Memory B cell (primary cell): ENCODE measurements around the gene SCMH1.
"Not testable (repeated sequence)": the region's sequence is repeated elsewhere in the genome, so short reads cannot be mapped to it uniquely, and the experiment has no call there.

Source experiments
- ATAC-seq: fragments of 150-1000 bp; cut with Tn5 transposase; 2 replicates; pipeline ENCODE4 v1.10.0; 2021; ENCODE audit warnings: low read depth, mild to moderate bottlenecking, moderate library complexity
- DNase-seq, 2 donors: peaks; one replicate each; pipeline ENCODE4 v3.0.0; 2022; ENCODE audit warnings: low spot score in 2 of 2
- H3K27ac Mint-ChIP-seq: one replicate; pipeline ENCODE4 v1.8.0; 2022; ENCODE audit warnings: mild to moderate bottlenecking, moderate library complexity, mixed read lengths
- H3K27me3 Mint-ChIP-seq: one replicate; pipeline ENCODE4 v1.8.0; 2022; ENCODE audit warnings: mixed read lengths
- H3K36me3 Mint-ChIP-seq: one replicate; pipeline ENCODE4 v1.8.0; 2022; ENCODE audit warnings: mild to moderate bottlenecking, mixed read lengths
- H3K4me1 Mint-ChIP-seq: one replicate; pipeline ENCODE4 v1.8.0; 2022; ENCODE audit warnings: mixed read lengths
- H3K4me3 Mint-ChIP-seq: one replicate; pipeline ENCODE4 v1.8.0; 2022; ENCODE audit warnings: mild to moderate bottlenecking, moderate library complexity, mixed read lengths
- H3K9me3 Mint-ChIP-seq: one replicate; pipeline ENCODE4 v1.8.0; 2022; ENCODE audit warnings: mixed read lengths

SCMH1 gene

DNA sequence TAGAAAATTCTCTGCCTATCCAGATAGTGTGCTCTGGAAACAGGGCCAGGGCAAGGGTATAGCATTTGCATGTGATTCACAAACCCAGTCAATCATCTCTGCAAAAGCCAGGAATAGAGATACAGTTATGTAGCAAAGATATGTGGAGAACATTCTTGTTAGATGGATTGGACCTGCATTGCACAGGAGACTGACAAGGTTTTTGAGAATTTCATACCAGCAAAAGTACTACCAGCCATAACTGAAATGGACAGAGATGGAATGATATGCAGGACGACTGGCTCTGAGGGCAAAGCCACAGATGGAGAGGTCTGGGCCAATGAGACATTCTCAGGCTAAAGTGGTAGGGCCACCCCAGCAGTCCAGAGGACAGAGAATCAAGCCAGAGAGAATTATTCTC is 24.7 kb downstream of the SCMH1 start:
- H3K36me3 Mint-ChIP-seq, result peaks cover 34% of the 10 kb centered on the region
- no peaks in the 10 kb centered on the region for H3K27me3 Mint-ChIP-seq
- no peak for DNase-seq

DNA sequence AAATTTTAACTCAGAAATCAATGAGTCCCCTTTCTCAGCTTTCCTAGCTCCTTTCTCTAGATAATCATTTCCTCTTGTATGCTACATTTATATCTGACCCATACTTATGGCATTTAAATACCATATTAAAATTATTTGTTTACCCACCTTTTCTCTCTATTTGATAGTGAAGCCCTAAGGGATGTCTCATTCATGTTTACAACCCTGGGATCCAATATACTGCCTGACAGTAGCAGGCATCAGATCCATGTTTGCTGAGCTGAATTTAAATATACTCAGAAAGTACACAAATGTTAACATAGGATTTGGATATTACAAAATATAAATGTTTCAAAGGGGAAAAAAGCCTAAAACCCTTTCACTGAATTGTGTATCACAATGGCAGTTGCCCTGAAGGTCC is 26.5 kb downstream of the SCMH1 start:
- Mint-ChIP-seq H3K4me1 (peaks cover 21% of the 10 kb centered on the region), H3K4me3 (no peak overlapping the region), H3K27me3 (no peaks in the 10 kb centered on the region), H3K9me3 (peaks cover 12% of the 10 kb centered on the region), H3K27ac (peak overlapping the region; percentile 28), H3K36me3 (peaks cover 32% of the 10 kb centered on the region)
- ATAC-seq, result no peak
- no peak for DNase-seq

More for the DNA sequence above, 24.7 kb downstream of the SCMH1 start:
- H3K4me3 Mint-ChIP-seq, result no peak overlapping the region
- peaks cover 17% of the 10 kb centered on the region for H3K4me1 Mint-ChIP-seq
- ATAC-seq, result no peak
- peaks cover 14% of the 10 kb centered on the region for H3K9me3 Mint-ChIP-seq
- no peak overlapping the region for H3K27ac Mint-ChIP-seq

GRCh38 chr1:41213341-41213740 is 28.8 kb downstream of the SCMH1 start:
- Mint-ChIP-seq H3K4me1 (peaks cover 26% of the 10 kb centered on the region), H3K9me3 (peaks cover 14% of the 10 kb centered on the region), H3K36me3 (peaks cover 25% of the 10 kb centered on the region), H3K27me3 (no peaks in the 10 kb centered on the region), H3K4me3 (no peak overlapping the region), H3K27ac (no peak overlapping the region)
- no peak for DNase-seq
- no peak for ATAC-seq

- H3K4me3 Mint-ChIP-seq, H3K27ac Mint-ChIP-seq, ATAC-seq, H3K9me3 Mint-ChIP-seq, DNase-seq, H3K27me3 Mint-ChIP-seq: not testable (repeated sequence)
- Mint-ChIP-seq H3K4me1 (peaks cover 20% of the 10 kb centered on the region), H3K36me3 (peaks cover 14% of the 10 kb centered on the region)
These were observed 30.5 kb downstream of the SCMH1 start for GRCh38 chr1:41211608-41212007.

DNA sequence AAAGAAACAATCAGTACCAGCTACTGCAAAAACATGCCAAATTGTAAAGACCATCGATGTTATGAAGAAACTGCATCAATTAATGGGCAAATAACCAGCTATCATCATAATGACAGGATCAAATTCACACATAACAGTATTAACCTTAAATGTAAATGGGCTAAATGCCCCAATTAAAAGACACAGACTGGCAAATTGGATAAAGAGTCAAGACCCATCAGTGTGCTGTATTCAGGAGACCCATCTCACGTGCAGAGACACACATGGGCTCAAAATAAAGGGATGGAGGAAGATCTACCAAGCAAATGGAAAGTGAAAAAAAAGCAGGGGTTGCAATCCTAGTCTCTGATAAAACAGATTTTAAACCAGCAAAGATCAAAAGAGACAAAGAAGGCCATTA is 35.1 kb downstream of the SCMH1 start:
- not testable (repeated sequence) for H3K27me3 Mint-ChIP-seq, H3K4me3 Mint-ChIP-seq, H3K9me3 Mint-ChIP-seq, H3K27ac Mint-ChIP-seq, DNase-seq, ATAC-seq
- peaks cover 19% of the 10 kb centered on the region for H3K36me3 Mint-ChIP-seq
- H3K4me1 Mint-ChIP-seq, result peaks cover 20% of the 10 kb centered on the region

- H3K36me3 Mint-ChIP-seq, result peaks cover 15% of the 10 kb centered on the region
- H3K4me1 Mint-ChIP-seq, result peaks cover 10% of the 10 kb centered on the region
- H3K27me3 Mint-ChIP-seq, result no peaks in the 10 kb centered on the region
- no peak overlapping the region for H3K4me3 Mint-ChIP-seq
- DNase-seq (no peak), ATAC-seq (no peak)
- no peak overlapping the region for H3K27ac Mint-ChIP-seq
- peaks cover 7% of the 10 kb centered on the region for H3K9me3 Mint-ChIP-seq
These were observed 41.4 kb downstream of the SCMH1 start for GRCh38 chr1:41200728-41201127.

DNA sequence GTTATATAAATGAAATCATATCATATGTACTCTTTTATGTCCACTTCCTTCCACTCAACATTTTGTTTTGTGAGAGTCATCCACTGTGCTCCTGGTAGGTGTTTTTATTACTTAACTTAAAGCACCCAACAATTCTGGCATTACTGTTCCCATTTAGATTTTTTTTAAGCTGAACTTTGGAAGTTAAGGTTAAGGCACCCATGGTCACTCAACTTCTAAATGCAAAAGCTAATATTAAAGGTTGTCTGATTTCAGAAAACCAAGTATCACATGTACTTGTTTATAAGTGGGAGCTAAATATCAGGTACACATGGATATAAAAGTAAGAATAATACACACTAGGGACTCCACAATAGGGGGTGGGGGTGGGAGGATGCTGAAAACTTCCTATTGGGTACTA is 42.7 kb downstream of the SCMH1 start:
- Mint-ChIP-seq H3K9me3 (peaks cover 6% of the 10 kb centered on the region), H3K27ac (no peak overlapping the region), H3K4me1 (peaks cover 10% of the 10 kb centered on the region), H3K27me3 (no peaks in the 10 kb centered on the region), H3K4me3 (no peak overlapping the region), H3K36me3 (peaks cover 12% of the 10 kb centered on the region)
- DNase-seq (no peak), ATAC-seq (no peak)

DNA sequence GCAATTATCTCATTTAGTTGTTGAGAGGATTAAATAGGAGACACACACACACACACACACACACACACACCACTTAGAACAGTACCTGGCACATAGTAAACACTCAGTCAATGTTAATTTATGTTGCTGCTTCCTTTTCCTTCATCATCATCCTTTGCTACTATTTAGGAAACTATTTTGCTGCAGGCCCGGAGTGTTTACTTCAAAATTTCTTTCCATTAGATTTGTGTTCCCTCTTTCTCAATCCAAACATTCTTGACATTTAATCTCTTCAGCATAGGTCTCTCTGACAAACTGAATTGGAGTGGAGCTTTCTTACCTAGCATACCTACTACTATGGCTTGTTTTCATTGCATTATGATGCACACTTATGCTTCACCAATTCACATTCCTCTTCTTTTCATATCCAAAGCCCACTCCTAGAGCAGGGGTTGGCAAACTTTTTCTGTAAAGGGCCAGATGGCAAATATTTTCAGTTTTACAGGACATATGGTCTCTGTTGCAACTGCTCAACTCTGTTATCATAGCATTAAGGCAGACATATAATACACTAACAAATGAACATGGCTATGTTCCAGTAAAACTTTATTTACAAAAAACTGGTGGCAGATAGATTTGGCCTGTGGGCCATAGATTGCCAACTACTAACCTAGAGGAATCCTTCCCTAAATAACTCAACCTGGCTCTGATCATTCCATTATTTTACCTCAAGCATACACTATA is 49.5 kb downstream of the SCMH1 start:
- no peak overlapping the region for H3K4me3 Mint-ChIP-seq
- H3K27me3 Mint-ChIP-seq, result no peaks in the 10 kb centered on the region
- H3K9me3 Mint-ChIP-seq, result peaks cover 3% of the 10 kb centered on the region

GRCh38 chr1:41184446-41184845 is 57.7 kb downstream of the SCMH1 start:
- no peaks in the 10 kb centered on the region for H3K27me3 Mint-ChIP-seq
- no peak for DNase-seq
- no peaks in the 10 kb centered on the region for H3K4me1 Mint-ChIP-seq
- H3K36me3 Mint-ChIP-seq, result peaks cover 13% of the 10 kb centered on the region
- no peaks in the 10 kb centered on the region for H3K9me3 Mint-ChIP-seq
- no peak for ATAC-seq
- peak overlapping the region; percentile 47 for H3K27ac Mint-ChIP-seq
- H3K4me3 Mint-ChIP-seq, result no peak overlapping the region

More for the DNA sequence above, 49.5 kb downstream of the SCMH1 start:
- DNase-seq (no peak), ATAC-seq (no peak)
- Mint-ChIP-seq H3K36me3 (peaks cover 13% of the 10 kb centered on the region), H3K4me1 (peaks cover 5% of the 10 kb centered on the region), H3K27ac (no peak overlapping the region)

GRCh38 chr1:41178230-41178629 is 63.9 kb downstream of the SCMH1 start:
- not testable (repeated sequence) for DNase-seq, H3K4me3 Mint-ChIP-seq, H3K27me3 Mint-ChIP-seq, H3K4me1 Mint-ChIP-seq, ATAC-seq, H3K27ac Mint-ChIP-seq, H3K9me3 Mint-ChIP-seq
- peaks cover 41% of the 10 kb centered on the region for H3K36me3 Mint-ChIP-seq

DNA sequence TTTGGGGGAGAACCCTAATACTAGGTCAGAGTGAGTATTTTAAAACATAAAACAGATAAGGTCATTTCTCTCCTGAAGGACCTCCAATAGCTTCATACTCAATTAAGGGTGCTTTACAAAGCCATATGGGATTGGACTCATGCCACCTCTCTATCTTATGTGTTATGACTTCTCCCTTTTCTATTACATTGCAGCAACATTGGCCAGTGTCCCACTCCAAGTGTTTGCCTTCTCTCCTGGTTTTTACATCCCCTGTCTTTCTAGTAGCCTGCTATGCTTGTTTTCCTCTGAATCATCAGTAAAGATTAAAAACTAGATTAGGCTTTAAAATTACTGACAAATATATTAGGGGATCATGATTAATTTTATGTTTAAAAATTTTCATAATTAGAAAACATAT is 66.6 kb downstream of the SCMH1 start:
- no peaks in the 10 kb centered on the region for H3K27me3 Mint-ChIP-seq
- H3K4me1 Mint-ChIP-seq, result peaks cover 22% of the 10 kb centered on the region
- H3K36me3 Mint-ChIP-seq, result peaks cover 42% of the 10 kb centered on the region
- H3K9me3 Mint-ChIP-seq, result peaks cover 2% of the 10 kb centered on the region
- no peak for ATAC-seq
- H3K4me3 Mint-ChIP-seq, result no peak overlapping the region
- no peak for DNase-seq
- H3K27ac Mint-ChIP-seq, result no peak overlapping the region

- peaks cover 22% of the 10 kb centered on the region for H3K4me1 Mint-ChIP-seq
- no peak for ATAC-seq
These were observed 67.9 kb downstream of the SCMH1 start for GRCh38 chr1:41174170-41174569.

DNA sequence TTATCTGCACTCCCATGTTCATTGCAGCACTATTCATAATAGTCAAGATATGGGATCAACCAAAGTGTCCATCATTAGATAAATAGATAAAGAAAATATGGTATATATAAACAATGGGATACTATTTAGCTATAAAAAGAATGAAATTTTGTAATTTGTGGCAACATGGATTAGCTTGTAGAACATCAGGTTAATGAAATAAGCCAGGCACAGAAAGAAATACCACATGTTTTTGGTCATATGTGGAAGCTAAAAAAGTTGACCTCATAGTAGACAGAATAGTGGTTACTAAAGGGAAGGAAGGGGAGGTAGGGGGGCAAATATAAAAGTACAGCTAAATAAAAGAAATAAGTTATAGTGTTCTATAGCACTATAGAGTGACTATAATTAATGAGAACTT is 68.5 kb downstream of the SCMH1 start:
- Mint-ChIP-seq H3K36me3 (peaks cover 36% of the 10 kb centered on the region), H3K4me1 (peaks cover 22% of the 10 kb centered on the region), H3K4me3 (no peak overlapping the region), H3K27ac (no peak overlapping the region), H3K9me3 (peaks cover 2% of the 10 kb centered on the region), H3K27me3 (no peaks in the 10 kb centered on the region)
- DNase-seq (no peak), ATAC-seq (no peak)

More at GRCh38 chr1:41174170-41174569, 67.9 kb downstream of the SCMH1 start:
- Mint-ChIP-seq H3K27me3 (no peaks in the 10 kb centered on the region), H3K4me3 (no peak overlapping the region), H3K9me3 (peaks cover 2% of the 10 kb centered on the region), H3K36me3 (peaks cover 37% of the 10 kb centered on the region), H3K27ac (no peak overlapping the region)
- no peak for DNase-seq

GRCh38 chr1:41171266-41171874 is 70.7 kb downstream of the SCMH1 start:
- Mint-ChIP-seq H3K36me3 (peaks cover 41% of the 10 kb centered on the region), H3K27ac (no peak overlapping the region), H3K27me3 (no peaks in the 10 kb centered on the region), H3K9me3 (peaks cover 7% of the 10 kb centered on the region), H3K4me3 (no peak overlapping the region), H3K4me1 (peaks cover 22% of the 10 kb centered on the region)
- DNase-seq (no peak), ATAC-seq (no peak)

GRCh38 chr1:41169799-41170180 is 72.3 kb downstream of the SCMH1 start:
- no peaks in the 10 kb centered on the region for H3K27me3 Mint-ChIP-seq
- H3K27ac Mint-ChIP-seq, result no peak overlapping the region
- peaks cover 22% of the 10 kb centered on the region for H3K4me1 Mint-ChIP-seq
- no peak overlapping the region for H3K4me3 Mint-ChIP-seq
- no peak for ATAC-seq
- H3K36me3 Mint-ChIP-seq, result peaks cover 33% of the 10 kb centered on the region
- peaks cover 10% of the 10 kb centered on the region for H3K9me3 Mint-ChIP-seq
- DNase-seq, result no peak
